DND-41 (cell line): ENCODE data around the gene SLC6A16.
"Not testable (repeated sequence)": the region's sequence is repeated elsewhere in the genome, so short reads cannot be mapped to it uniquely, and the experiment has no call there.

ENCODE experiments used
- ATAC-seq: fragments of 200-7000 bp; cut with Tn5 transposase; 3 replicates; pipeline ENCODE4 v1.9.1; 2021; ENCODE audit warnings: low read depth; ENCODE audit not compliant: insufficient read depth
- DNase-seq: peaks from one replicate; pipeline ENCODE4 v3.0.0-alpha.2; 2020
- H2AFZ ChIP-seq: 2 replicates; pipeline ENCODE4 v1.6.0; 2012; ENCODE audit warnings: low read depth, low read length
- H3K27ac ChIP-seq: 2 replicates; pipeline ENCODE4 v1.5.1; 2012; ENCODE audit warnings: low read length, inconsistent platforms
- H3K27me3 ChIP-seq: fragments of 200-600 bp; sonication (generic); 2 replicates; pipeline ENCODE4 v1.6.0; 2012; ENCODE audit warnings: low read length, mild to moderate bottlenecking, inconsistent platforms; ENCODE audit not compliant: insufficient read depth, poor library complexity
- H3K36me3 ChIP-seq: 2 replicates; pipeline ENCODE4 v1.5.1; 2012; ENCODE audit warnings: low read length, inconsistent platforms; ENCODE audit not compliant: insufficient read depth
- H3K4me1 ChIP-seq: 2 replicates; pipeline ENCODE4 v1.5.1; 2012; ENCODE audit warnings: mild to moderate bottlenecking, low read length; ENCODE audit not compliant: insufficient read depth
- H3K4me2 ChIP-seq: 2 replicates; pipeline ENCODE4 v1.6.0; 2012; ENCODE audit warnings: mild to moderate bottlenecking, moderate library complexity, low read length, inconsistent platforms; ENCODE audit not compliant: insufficient read depth
- H3K4me3 ChIP-seq, 2 experiments: fragments of 200-600 bp in 1 of 2; shearing (Covaris generic) in 1 of 2; 2 replicates each; pipeline ENCODE4 v1.5.1; 2012 to 2016; ENCODE audit warnings: inconsistent platforms in 2 of 2, low read length in 2 of 2, mild to moderate bottlenecking in 2 of 2, low read depth in 1 of 2, moderate library complexity in 1 of 2
- H3K79me2 ChIP-seq: 2 replicates; pipeline ENCODE4 v1.6.0; 2012; ENCODE audit warnings: low read length, inconsistent platforms; ENCODE audit not compliant: insufficient read depth
- H3K9ac ChIP-seq: 2 replicates; pipeline ENCODE4 v1.6.0; 2012; ENCODE audit warnings: low read depth, mild to moderate bottlenecking, inconsistent platforms, low read length, moderate library complexity
- H3K9me3 ChIP-seq: 2 replicates; pipeline ENCODE4 v1.5.1; 2012; ENCODE audit warnings: low read length, moderate library complexity, mild to moderate bottlenecking, inconsistent platforms; ENCODE audit not compliant: insufficient read depth, severe bottlenecking
- H4K20me1 ChIP-seq: 2 replicates; pipeline ENCODE4 v1.6.0; 2012; ENCODE audit warnings: low read length; ENCODE audit not compliant: insufficient read depth
- CTCF ChIP-seq: IDR thresholded peaks from 2 replicates; pipeline ENCODE4 v1.5.1; 2012; ENCODE audit warnings: borderline replicate concordance, low read length, moderate library complexity, mild to moderate bottlenecking; ENCODE audit not compliant: poor library complexity, severe bottlenecking; ENCODE audit errors: extremely low read depth
- EZH2 ChIP-seq: IDR thresholded peaks from 3 replicates; pipeline ENCODE4 v1.6.1; 2012; ENCODE audit warnings: borderline replicate concordance, low read depth, mild to moderate bottlenecking, moderate library complexity, low read length, inconsistent platforms; ENCODE audit not compliant: severe bottlenecking

The SLC6A16 gene

DNA sequence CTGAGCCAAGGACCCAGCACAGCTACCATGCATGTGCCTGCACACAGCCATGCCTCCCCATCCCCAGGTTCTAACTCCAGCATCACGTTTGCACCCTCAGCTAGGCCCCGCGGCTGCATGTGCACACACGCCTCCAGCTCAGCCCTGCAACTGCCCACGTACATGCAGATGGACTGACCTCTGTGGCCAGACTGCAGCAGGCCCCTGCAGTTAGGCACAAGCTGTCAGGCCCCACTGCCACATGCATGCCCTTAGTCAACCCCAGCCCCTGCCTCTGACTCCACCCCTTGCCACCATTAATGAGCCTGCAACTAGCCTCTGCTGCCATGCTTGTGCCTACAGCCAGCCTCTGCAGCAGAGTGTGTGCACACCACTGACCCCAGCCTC lies 23.1 kb downstream of the SLC6A16 start:
- Histone ChIP-seq H4K20me1 (no peaks in the 10 kb centered on the region), H3K4me3 (no peak overlapping the region), H3K27ac (no peak overlapping the region), H3K79me2 (no peaks in the 10 kb centered on the region), H2AFZ (no peak overlapping the region), H3K9me3 (no peaks in the 10 kb centered on the region), H3K4me2 (no peak overlapping the region), H3K4me1 (no peaks in the 10 kb centered on the region), H3K36me3 (no peaks in the 10 kb centered on the region), H3K27me3 (no peaks in the 10 kb centered on the region), H3K9ac (no peak overlapping the region)
- no peak for DNase-seq
- ATAC-seq = no peak
- TF ChIP-seq CTCF = no peak
- no peak for TF ChIP-seq EZH2

DNA sequence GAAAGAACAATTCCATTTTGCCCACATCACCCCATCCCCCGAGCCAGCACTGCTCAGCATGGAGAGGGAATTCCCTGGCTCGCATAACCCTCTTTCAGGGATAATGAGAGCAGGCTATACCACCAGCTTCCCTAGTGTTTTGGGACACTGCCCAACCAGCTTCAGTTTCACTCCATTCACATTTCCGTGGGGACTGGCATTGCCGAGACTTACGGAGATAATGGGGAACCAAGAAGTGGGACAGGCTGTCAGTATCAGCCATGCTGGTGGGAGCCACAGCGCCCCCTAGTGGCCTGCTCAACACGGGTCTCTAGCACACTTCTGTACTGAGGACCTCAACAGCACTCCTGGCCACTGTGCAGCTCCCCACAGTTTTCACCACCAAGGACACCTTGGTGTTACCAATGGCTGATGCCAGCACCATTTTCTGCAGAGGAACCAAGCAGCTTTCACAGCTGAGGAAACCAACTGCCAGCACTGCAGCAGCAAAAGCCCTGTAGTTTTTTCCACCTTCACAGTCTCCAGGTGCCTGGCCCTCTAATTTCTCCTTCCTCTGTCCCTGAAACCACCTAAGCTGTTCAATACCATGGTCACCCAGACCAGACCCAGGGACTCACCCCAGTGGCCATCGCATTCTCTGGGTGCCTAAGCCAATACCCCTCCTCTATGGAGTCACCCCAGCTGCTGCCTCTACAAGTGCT lies 23.7 kb downstream of the SLC6A16 start:
- peak; percentile 89 for ATAC-seq
- Histone ChIP-seq H3K79me2 (no peaks in the 10 kb centered on the region), H3K4me1 (no peaks in the 10 kb centered on the region), H4K20me1 (no peaks in the 10 kb centered on the region), H3K9ac (no peak overlapping the region), H3K36me3 (no peaks in the 10 kb centered on the region), H3K4me3 (no peak overlapping the region), H3K9me3 (no peaks in the 10 kb centered on the region), H3K27me3 (no peaks in the 10 kb centered on the region), H2AFZ (no peak overlapping the region), H3K27ac (no peak overlapping the region), H3K4me2 (no peak overlapping the region)
- DNase-seq = peak; percentile 71
- TF ChIP-seq EZH2 (no peak), CTCF (peak; percentile 88)

- not testable (repeated sequence) for H3K9ac ChIP-seq, H3K27me3 ChIP-seq, H3K4me2 ChIP-seq, H3K9me3 ChIP-seq, H3K27ac ChIP-seq, H4K20me1 ChIP-seq, H3K4me3 ChIP-seq, H3K36me3 ChIP-seq, H2AFZ ChIP-seq, ATAC-seq, H3K79me2 ChIP-seq, H3K4me1 ChIP-seq, DNase-seq
Measured at GRCh38 chr19:49298653-49299052, 26.3 kb downstream of the SLC6A16 start.

- H3K9ac ChIP-seq = no peak overlapping the region
- H4K20me1 ChIP-seq = no peaks in the 10 kb centered on the region
- no peak overlapping the region for H3K27ac ChIP-seq
- TF ChIP-seq CTCF (no peak), EZH2 (no peak)
- no peaks in the 10 kb centered on the region for H3K27me3 ChIP-seq
- H3K4me3 ChIP-seq = no peak overlapping the region
- ATAC-seq = no peak
- no peak for DNase-seq
- H2AFZ ChIP-seq = no peak overlapping the region
- no peaks in the 10 kb centered on the region for H3K9me3 ChIP-seq
- no peaks in the 10 kb centered on the region for H3K4me1 ChIP-seq
- H3K79me2 ChIP-seq = no peaks in the 10 kb centered on the region
- H3K36me3 ChIP-seq = no peaks in the 10 kb centered on the region
- no peak overlapping the region for H3K4me2 ChIP-seq
Measured at GRCh38 chr19:49297403-49297802, 27.6 kb downstream of the SLC6A16 start.
